Measurements from ENCODE around the gene RPS6KC1.
A peak's percentile ranks its signal among the peaks of the same experiment; 100 is the strongest.
"Not testable (repeated sequence)": the region's sequence is repeated elsewhere in the genome, so short reads cannot be mapped to it uniquely, and the experiment has no call there.

RPS6KC1 gene

GRCh38 chr1:213054733-213055591, 3.9 kb downstream of the RPS6KC1 start:
- peak; percentile 23 for DNase-seq

DNA sequence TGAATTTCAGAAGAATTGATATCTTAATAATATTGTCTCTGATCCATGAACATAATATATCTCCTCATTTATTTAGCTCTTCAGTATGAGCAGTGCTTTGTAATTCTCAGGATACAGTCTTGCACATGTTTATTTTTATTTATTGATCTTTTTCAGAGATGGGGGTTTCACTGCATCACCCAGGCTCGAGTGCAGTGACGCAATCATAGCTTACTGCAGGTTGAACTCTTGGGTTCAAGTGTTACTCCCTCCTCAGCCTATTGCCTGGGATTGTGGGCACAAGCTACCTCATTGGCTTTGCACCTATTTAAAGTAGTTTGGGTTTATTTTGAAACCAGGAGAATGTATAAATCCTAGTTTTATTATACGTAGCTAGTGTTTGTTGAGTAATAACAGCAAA, 4.7 kb downstream of the RPS6KC1 start:
- DNase-seq: no peak

DNA sequence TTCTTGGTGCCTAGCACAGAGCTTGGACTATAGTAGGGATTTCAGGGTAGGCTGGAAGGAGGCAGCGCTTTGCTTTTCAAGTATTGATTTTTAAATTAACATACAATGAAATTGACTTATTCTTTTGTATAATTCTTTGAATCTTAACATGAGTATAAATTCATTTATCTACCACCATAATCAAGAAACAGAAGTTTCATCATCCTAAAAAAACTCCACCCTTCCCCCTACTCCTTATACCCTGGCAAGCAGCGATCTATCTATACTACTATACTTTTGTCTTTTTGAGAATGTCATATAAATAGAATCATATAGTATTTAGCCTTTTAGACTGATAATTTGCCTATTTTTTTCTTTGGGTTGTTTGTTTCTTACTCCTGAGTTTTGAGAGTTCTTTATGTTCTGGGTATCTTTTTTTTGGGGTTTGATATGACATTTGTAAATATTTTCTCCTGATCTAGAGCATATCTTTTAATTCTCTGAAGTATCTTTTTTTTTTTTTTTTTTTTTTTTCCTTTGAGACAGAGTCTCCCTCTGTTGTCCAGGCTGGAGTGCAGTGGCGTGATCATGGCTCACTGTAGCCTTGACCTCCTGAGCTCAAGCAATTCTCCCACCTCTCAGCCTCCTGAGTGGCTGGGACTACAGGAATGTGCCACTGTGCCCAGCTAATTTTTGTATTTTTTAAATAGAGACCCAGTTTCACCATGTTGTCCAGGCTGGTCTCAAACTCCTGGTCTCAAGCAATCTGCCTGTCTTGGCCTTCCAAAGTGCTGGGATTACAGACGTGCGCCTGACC, 6.4 kb downstream of the RPS6KC1 start:
- no peak for DNase-seq

DNA sequence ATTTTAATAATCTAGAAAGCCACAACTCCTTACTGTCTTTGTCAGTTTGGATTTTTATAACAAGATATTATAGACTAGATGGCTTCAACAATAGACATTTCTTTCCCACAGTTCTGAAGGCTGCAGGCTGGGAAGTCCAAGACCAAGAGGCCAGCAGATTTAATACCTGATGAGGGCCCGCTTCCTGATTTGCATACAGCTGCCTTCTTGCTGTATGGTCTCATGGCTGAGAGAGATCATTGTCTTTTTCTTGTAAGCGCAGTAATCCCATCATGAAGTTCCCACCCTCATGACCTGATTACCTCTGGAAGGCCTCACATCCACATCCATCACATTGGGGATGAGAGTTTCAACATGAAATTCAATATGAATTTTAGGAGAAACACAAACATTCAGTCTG, 9.8 kb downstream of the RPS6KC1 start:
- no peak for DNase-seq

DNA sequence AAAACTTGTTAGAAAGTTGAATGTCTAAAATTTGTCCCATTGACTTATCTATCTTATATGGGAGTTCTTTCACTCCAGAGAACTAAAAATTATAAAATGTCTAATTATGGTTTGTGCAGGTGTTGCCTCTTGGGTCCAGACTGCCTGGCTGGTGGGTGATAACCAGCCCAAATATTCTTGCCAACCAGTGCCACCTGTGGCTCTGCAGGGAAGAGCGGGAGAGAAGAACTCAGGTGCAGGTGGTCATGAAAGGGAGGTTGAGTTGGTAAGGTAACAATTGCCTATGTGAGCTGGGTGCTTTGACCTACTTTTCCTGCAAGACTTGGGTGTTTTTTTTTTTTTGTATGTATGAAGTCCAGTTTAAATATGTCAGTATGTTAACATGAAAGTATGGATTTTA, 10.2 kb downstream of the RPS6KC1 start:
- no peak for DNase-seq

GRCh38 chr1:213065800-213066199, 14.8 kb downstream of the RPS6KC1 start:
- DNase-seq: no peak

GRCh38 chr1:213066363-213066762, 15.3 kb downstream of the RPS6KC1 start:
- no peak for DNase-seq

GRCh38 chr1:213067352-213067751, 16.3 kb downstream of the RPS6KC1 start:
- DNase-seq: no peak

DNA sequence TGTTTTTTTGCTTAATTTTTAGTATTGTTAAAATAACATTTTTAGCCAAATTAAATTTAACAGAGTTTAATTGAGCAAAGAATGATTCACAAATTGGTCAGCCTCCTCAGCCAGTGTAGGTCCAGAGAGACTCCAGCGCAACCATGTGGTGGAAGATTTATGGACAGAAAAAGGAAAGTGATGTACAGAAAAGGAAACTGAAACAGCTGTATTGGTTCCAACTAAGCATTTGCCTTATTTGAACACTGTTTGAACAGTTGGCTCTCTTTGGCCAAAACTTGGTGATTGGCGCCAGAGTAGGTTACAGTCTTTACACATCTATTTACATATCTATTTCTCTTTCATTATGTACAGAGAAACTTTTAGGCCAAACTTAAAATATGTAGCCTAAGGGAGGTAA, 19.4 kb downstream of the RPS6KC1 start:
- DNase-seq: peak; percentile 15

GRCh38 chr1:213075725-213076124, 24.7 kb downstream of the RPS6KC1 start:
- no peak for DNase-seq

- no peak for DNase-seq
These were observed 31.5 kb downstream of the RPS6KC1 start for GRCh38 chr1:213082420-213083111.

- DNase-seq: no peak
These were observed 32.0 kb downstream of the RPS6KC1 start for GRCh38 chr1:213083112-213083445.

- no peak for DNase-seq
These were observed 36.9 kb downstream of the RPS6KC1 start for GRCh38 chr1:213087911-213088310.

DNA sequence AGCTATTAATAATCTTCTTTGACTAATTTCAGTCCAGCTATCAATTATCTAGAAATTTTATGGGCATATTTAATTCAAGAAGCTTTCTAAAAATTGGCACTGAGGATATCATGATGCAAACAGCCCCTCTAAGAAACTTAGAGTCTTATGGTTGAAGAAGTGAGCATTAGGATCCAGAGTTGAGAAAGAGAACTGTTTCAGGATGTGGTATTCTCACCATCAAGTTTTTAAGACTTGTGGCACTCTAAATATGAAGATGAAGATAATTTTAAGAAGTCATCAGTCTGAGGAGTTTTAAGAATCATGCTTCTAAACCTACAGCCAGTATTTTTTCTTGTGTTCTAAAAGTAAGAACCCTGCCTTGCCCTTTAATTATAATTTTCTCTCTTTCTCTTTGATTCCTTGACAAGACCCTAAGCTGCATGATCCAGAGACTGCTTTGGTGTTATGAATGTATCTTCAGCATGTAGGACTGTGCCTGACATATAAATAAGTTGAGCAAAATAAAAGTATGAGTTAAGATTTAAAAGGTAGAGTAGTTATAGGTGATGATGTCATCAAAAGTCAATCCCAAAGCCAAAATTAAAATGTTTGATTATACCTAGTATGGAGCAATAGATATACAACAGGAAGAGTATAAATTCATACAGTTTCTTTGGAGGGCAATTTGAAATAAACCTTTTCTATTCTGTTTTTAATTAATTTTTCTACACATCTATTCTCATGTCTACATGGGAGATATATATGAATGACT, 39.1 kb downstream of the RPS6KC1 start:
- DNase-seq: no peak

- no peak for DNase-seq
These were observed 43.4 kb downstream of the RPS6KC1 start for GRCh38 chr1:213094446-213094845.

DNA sequence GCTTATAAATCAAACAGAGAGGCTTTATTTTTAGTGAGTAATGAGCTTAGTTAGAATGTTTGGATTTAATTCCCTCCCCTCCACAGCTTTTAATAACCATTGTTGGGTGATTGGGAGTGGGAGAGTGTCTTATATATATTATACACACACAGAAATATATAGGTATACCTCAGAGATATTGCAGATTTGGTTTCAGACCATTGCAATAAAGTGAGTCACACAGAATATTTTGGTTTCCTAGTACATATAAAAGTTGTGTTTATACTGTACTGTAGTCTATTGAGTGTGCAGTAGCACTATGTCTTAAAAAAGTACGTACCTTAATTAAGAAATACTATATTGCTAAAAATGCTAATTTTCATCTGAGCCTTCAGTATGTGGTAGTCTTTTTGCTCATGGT, 44.4 kb downstream of the RPS6KC1 start:
- no peak for DNase-seq

- no peak for DNase-seq
These were observed 48.8 kb downstream of the RPS6KC1 start for GRCh38 chr1:213099682-213100399.

- DNase-seq: not testable (repeated sequence)
These were observed 49.5 kb downstream of the RPS6KC1 start for GRCh38 chr1:213100565-213100964.

GRCh38 chr1:213103377-213104306, 52.6 kb downstream of the RPS6KC1 start:
- DNase-seq: no peak

DNA sequence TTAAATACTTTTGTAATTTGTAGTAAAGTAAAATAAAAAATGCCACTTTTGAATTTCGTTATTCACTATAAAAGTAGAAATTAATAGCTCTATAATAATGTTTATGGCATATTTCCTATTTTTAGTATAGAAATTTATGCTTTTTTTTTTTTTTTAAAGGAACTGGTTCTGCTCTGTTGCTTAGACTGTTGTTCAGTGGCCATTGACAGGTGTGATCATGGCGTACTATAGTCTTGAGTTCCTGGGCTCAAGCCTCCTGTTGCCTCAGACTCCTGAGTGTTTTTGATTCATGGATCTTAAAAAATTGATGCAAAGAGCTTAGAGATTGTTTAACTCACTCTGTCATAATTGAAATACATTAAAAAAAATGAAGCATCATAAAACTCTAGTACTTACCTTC, 53.6 kb downstream of the RPS6KC1 start:
- DNase-seq: no peak

DNA sequence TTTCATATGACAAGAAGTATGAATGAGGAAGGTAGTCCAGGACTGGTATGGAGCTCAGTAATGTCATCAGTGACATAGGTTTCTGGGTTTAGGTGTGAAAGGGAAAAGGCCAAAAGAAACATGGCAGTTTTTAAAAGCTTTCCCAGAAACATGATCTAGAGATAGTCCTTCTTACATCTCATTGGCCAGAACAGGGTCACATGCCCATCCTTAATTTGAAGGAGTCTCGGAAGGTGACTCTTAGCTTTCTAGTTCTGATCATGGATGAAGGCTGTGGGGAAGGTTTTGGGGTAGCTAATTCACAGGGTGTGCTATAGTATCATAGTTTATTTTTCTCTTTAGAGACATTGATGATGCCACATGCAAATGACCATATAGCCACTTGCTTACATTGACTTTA, 55.3 kb downstream of the RPS6KC1 start:
- no peak for DNase-seq

Data from GF-D8 (cell line).